ENCODE results near the gene TMC8.

The TMC8 gene

DNA sequence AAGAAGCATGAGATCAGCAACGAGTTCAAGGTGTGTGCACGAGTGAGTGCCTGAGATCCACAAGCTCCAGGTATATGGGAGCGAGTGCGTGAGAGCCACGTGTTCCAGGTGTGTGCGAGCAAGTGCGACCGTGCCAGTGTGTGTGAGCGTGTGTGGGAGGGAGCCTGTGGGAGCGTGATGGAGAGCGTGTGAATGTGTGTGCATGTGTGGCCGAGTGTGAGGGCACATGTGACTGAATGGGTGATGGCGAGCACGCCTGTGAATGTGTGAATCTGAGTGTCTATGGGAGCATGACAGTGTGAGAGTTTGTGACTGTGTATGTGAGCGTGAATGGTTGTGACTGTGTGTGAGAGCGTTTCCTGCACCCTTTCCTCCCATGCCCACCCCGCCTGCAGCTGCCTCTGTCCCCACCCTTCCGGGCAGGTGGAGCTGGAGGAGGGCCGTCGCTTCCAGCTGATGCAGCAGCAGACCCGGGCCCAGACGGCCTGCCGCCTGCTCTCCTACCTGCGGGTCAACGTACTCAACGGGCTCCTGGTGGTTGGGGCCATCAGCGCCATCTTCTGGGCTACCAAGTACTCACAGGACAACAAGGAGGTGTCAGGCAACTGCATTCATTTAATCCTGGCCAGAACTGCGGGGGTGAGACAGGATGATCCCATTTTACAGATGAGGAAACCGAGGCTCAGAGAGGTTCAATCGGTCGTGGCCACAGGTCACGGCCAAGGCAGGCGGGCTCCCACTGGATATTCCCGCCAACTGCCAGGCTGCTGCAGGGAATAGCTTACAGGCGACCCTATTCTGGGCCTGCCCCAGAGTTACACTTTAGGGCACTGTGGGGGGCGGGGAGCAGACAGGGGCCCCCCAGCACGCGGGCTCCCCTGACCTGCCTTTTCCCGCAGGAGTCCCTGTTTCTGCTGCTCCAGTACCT is 3.7 kb downstream of the TMC8 start:
- no peak overlapping the region for H3K27ac ChIP-seq (ENCODE audit: extremely low read depth, low read depth, low read length)
- POLR2A ChIA-PET, result interaction anchor here (1.1 to 1.9 kb wide), 3 partner anchors 52 to 176 kb away, joined by 3 to 6 read pairs (median 4); partner anchors contain the start of genes AFMID, TK1 and TNRC6C
- no peaks in the 10 kb centered on the region for H3K9me3 ChIP-seq (ENCODE audit: control insufficient read depth, insufficient read depth, low read depth, low read length)
- no peaks in the 10 kb centered on the region for H3K36me3 ChIP-seq (ENCODE audit: control insufficient read depth in 2 of 2, insufficient read depth in 1 of 2, low read length in 2 of 2)
- no peak overlapping the region for H3K4me3 ChIP-seq (ENCODE audit: low read depth, low read length)
- no peaks in the 10 kb centered on the region for H3K4me1 ChIP-seq (ENCODE audit: control insufficient read depth, insufficient read depth, low read length)
- CTCF ChIA-PET, result interaction anchor here (0.7 to 2.8 kb wide), 24 partner anchors 10 to 793 kb away, joined by 3 to 15 read pairs (median 4); no protein-coding TSS in a partner anchor
- TF ChIP-seq ZSCAN30 (tag by site-specific recombination; IDR thresholded peaks at IDR 0.05), result 0 out of 2 replicates have a peak, but pooled peaks have one; percentile 46
- no peak for TF ChIP-seq ZBTB8A (tag by site-specific recombination; IDR thresholded peaks at IDR 0.05)
- TF ChIP-seq ZNF394 (tag by site-specific recombination; IDR thresholded peaks at IDR 0.05; ENCODE audit: borderline replicate concordance), result no peak
- 0 out of 2 replicates have a peak, but pooled peaks have one; percentile 10 for TF ChIP-seq GLIS1 (tag by site-specific recombination; IDR thresholded peaks at IDR 0.05)
- no peak for TF ChIP-seq ZNF561 (tag by site-specific recombination; IDR thresholded peaks at IDR 0.05; ENCODE audit: borderline replicate concordance)
- TF ChIP-seq ZNF624 (tag by site-specific recombination; IDR thresholded peaks at IDR 0.05), result no peak
- no peak for TF ChIP-seq OSR2 (tag by site-specific recombination; IDR thresholded peaks at IDR 0.05)
- no peak for TF ChIP-seq ZNF610 (tag by site-specific recombination; IDR thresholded peaks at IDR 0.05; ENCODE audit: borderline replicate concordance)
- no peak for TF ChIP-seq ZNF747 (tag by site-specific recombination; IDR thresholded peaks at IDR 0.05)
- no peak for TF ChIP-seq HOXC10 (CRISPR knock-in tag; IDR thresholded peaks at IDR 0.05)
- TF ChIP-seq RBAK (tag by site-specific recombination; IDR thresholded peaks at IDR 0.05), result no peak
- TF ChIP-seq KLF7 (tag by site-specific recombination; IDR thresholded peaks at IDR 0.05; ENCODE audit: borderline replicate concordance), result no peak
- no peak for TF ChIP-seq ZNF623 (tag by site-specific recombination; IDR thresholded peaks at IDR 0.05)
- TF ChIP-seq, protein P1, sequence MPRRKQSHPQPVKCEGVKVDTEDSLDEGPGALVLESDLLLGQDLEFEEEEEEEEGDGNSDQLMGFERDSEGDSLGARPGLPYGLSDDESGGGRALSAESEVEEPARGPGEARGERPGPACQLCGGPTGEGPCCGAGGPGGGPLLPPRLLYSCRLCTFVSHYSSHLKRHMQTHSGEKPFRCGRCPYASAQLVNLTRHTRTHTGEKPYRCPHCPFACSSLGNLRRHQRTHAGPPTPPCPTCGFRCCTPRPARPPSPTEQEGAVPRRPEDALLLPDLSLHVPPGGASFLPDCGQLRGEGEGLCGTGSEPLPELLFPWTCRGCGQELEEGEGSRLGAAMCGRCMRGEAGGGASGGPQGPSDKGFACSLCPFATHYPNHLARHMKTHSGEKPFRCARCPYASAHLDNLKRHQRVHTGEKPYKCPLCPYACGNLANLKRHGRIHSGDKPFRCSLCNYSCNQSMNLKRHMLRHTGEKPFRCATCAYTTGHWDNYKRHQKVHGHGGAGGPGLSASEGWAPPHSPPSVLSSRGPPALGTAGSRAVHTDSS (tag by site-specific recombination; IDR thresholded peaks at IDR 0.05), result no peak
- TF ChIP-seq ZNF24 (tag by site-specific recombination; IDR thresholded peaks at IDR 0.05), result 0 out of 2 replicates have a peak, but pooled peaks have one; percentile 44
- TF ChIP-seq, protein P2, sequence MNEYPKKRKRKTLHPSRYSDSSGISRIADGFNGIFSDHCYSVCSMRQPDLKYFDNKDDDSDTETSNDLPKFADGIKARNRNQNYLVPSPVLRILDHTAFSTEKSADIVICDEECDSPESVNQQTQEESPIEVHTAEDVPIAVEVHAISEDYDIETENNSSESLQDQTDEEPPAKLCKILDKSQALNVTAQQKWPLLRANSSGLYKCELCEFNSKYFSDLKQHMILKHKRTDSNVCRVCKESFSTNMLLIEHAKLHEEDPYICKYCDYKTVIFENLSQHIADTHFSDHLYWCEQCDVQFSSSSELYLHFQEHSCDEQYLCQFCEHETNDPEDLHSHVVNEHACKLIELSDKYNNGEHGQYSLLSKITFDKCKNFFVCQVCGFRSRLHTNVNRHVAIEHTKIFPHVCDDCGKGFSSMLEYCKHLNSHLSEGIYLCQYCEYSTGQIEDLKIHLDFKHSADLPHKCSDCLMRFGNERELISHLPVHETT (tag by site-specific recombination; IDR thresholded peaks at IDR 0.05), result no peak
- TF ChIP-seq ZBTB7A (tag by site-specific recombination; IDR thresholded peaks at IDR 0.05; ENCODE audit: low read depth), result no peak
- no peak for TF ChIP-seq ZNF302 (tag by site-specific recombination; IDR thresholded peaks at IDR 0.05; ENCODE audit: low read depth)
- TF ChIP-seq, protein P3, sequence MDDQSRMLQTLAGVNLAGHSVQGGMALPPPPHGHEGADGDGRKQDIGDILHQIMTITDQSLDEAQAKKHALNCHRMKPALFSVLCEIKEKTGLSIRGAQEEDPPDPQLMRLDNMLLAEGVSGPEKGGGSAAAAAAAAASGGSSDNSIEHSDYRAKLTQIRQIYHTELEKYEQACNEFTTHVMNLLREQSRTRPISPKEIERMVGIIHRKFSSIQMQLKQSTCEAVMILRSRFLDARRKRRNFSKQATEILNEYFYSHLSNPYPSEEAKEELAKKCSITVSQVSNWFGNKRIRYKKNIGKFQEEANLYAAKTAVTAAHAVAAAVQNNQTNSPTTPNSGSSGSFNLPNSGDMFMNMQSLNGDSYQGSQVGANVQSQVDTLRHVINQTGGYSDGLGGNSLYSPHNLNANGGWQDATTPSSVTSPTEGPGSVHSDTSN (CRISPR knock-in tag; IDR thresholded peaks at IDR 0.05), result 0 out of 2 replicates have a peak, but pooled peaks have one; percentile 40
- no peak for TF ChIP-seq ZNF211 (tag by site-specific recombination; IDR thresholded peaks at IDR 0.05; ENCODE audit: low read depth)
- TF ChIP-seq ZNF132 (tag by site-specific recombination; IDR thresholded peaks at IDR 0.05; ENCODE audit: borderline replicate concordance), result no peak
- TF ChIP-seq ZNF2 (tag by site-specific recombination; IDR thresholded peaks at IDR 0.05), result 0 out of 2 replicates have a peak, but pooled peaks have one; percentile 35
- TF ChIP-seq SP2 (tag by site-specific recombination; IDR thresholded peaks at IDR 0.05), result 0 out of 2 replicates have a peak, but pooled peaks have one; percentile 14
- TF ChIP-seq REPIN1 (tag by site-specific recombination; IDR thresholded peaks at IDR 0.05; ENCODE audit: low read depth), result no peak
- TF ChIP-seq ZBTB17 (tag by site-specific recombination; IDR thresholded peaks at IDR 0.05), result peak; percentile 16; the same call in 1 of the 2 replicates
- no peak for TF ChIP-seq ZNF76 (tag by site-specific recombination; IDR thresholded peaks at IDR 0.05; ENCODE audit: borderline replicate concordance, low read depth)
- TF ChIP-seq TCF7L2 (IDR thresholded peaks at IDR 0.05; ENCODE audit: borderline replicate concordance, low read depth, low read length), result no peak
- no peak for TF ChIP-seq ZNF114 (tag by site-specific recombination; IDR thresholded peaks at IDR 0.05)
- TF ChIP-seq, protein P4, sequence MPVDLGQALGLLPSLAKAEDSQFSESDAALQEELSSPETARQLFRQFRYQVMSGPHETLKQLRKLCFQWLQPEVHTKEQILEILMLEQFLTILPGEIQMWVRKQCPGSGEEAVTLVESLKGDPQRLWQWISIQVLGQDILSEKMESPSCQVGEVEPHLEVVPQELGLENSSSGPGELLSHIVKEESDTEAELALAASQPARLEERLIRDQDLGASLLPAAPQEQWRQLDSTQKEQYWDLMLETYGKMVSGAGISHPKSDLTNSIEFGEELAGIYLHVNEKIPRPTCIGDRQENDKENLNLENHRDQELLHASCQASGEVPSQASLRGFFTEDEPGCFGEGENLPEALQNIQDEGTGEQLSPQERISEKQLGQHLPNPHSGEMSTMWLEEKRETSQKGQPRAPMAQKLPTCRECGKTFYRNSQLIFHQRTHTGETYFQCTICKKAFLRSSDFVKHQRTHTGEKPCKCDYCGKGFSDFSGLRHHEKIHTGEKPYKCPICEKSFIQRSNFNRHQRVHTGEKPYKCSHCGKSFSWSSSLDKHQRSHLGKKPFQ (tag by site-specific recombination; IDR thresholded peaks at IDR 0.05), result peak; percentile 30; the same call in 1 of the 2 replicates
- no peak for TF ChIP-seq ZNF416 (tag by site-specific recombination; IDR thresholded peaks at IDR 0.05)
- TF ChIP-seq KLF8 (tag by site-specific recombination; IDR thresholded peaks at IDR 0.05), result peak; percentile 23; the same call in 1 of the 2 replicates
- TF ChIP-seq ZFHX2 (tag by site-specific recombination; conservative IDR thresholded peaks at IDR 0.05), result peak; percentile 21; the same call in 1 of the 2 replicates
- peak; percentile 44 for TF ChIP-seq SP3 (tag by site-specific recombination; IDR thresholded peaks at IDR 0.05)
